Stimulated activated CD4-positive, alpha-beta T cell treated with anti-CD3 and anti-CD28 coated beads, TNF-alpha, amount 100 ng/mL, for 24 hours (primary cell): ENCODE measurements around the gene SLC23A2.
"Not testable (repeated sequence)": the region's sequence is repeated elsewhere in the genome, so short reads cannot be mapped to it uniquely, and the experiment has no call there.

Experiments used
- DNase-seq, 3 experiments: peaks; one replicate each; pipeline ENCODE4 v3.0.0-alpha.2; 2020; ENCODE audit warnings: low read depth in 3 of 3

Gene SLC23A2

DNA sequence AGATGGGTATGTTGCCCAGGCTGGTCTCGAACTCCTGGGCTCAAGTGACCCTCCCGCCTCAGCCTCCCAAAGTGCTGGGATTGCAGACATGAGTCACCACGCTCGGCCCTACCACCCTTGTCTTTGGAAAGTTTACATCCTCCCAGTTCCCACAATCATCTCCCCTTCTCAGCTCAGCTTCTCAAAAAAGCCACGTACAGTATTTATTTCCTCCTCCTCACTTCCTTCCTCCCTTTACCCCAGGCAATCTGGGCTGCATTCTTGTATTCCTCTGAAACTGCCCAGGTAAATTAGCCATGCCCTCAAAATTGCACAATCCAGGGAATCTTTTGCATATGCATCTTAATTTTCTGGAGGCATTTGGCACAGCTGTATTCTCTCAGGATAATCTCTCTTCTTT lies 7.4 kb upstream of the SLC23A2 start:
- DNase-seq: no peak

DNA sequence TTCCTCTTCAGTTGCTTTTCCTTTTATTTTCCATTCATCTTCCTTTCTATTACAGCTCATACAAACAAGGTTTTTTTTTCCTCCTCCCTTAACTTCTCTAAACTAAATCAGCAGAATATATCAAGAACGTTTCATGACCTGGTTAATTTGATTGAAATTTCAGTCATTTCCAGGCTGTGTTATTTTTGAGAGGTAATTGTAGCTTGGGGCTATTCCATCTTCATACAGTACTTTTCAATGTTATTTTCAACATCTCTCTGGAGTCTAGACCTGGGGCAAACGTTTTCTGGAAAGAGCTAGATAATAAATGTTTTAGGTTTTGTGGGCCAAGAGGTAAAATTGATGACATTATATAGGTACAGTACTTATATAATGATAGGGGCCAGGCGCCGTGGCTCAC lies 4.0 kb upstream of the SLC23A2 start:
- DNase-seq: no peak

- DNase-seq: not testable (repeated sequence)
Measured at GRCh38 chr20:5004825-5005224, 3.5 kb upstream of the SLC23A2 start.

DNA sequence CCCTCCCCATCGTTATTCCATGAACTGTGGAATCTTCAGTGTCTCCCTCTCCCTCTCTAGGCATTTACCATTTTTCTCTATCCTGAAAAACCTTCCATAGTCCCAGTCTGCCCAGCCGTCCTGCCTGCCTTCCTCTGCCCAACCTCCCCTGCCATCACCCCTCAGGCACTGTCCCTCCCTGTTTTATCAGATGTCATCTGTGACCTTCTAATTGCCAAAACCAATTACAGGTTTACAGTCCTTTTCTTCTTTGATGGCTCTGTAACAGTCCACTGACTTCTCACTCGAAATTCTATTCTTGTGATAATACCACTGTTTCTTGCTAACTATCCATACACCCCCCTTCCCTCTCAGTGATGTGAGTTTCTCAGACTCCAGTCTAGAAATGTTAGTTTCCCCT lies 2.3 kb upstream of the SLC23A2 start:
- no peak for DNase-seq

DNA sequence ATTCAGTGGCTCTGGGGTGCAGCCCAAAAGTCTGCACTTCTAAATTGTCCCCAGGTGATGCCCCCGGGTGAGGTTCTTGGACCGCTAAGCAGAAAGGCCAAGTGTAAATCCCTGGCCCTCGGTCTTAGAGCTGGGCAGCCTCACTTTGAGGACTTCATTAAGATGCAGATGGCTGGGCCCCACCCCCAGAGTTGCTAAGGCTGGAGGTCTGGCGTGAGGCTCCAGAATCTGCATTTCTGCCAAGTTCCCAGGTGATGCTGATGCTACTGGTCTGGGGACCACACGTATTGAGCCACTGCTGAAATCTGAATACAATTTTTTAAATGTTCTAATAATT lies 735 bp upstream of the SLC23A2 start:
- no peak for DNase-seq

DNA sequence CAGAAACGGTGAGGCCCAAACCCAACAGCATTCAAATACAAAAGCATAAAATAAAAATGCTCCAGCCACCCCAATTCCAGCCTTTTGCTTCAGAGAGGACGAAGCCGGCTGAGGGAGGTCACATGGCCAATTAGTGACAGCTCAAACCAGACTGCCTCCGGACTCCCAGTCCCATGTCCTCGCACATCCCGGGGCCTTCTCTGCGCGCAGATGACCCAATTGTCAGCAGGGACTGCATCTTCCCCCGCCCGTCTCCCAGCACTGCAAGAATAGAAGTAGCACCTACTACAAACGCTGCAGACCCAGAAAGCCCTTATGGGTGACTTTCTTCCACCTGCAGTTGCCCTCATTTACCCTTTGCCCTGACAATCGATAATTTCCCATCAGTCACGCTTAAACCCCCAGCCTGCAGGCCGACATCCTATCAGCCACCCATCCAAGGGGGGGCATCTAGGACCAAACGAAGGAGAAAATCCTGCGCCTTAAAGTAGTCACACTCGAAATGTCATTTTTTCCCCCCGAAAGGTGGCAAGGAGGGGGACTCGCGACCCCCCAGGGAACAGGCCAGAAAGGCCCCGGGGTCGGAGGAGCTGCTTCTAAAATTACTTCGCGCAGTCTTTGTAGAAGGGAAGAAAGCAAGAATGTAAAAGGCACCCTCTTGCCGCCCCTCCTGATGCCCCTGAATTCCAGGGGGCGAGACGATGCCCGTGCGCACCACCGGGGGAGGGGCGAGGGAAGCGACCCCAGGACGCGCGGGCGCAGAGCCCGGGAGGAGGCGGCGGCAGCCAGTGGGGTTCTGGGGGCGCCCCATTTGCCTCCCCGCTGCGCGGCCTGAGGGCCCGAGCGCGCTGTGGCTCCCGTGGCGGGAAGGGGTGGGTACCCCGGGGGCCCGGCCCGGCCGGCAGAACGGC lies 792 bp downstream of the SLC23A2 start:
- peak in 1 of 3 experiments; percentile 10 for DNase-seq

DNA sequence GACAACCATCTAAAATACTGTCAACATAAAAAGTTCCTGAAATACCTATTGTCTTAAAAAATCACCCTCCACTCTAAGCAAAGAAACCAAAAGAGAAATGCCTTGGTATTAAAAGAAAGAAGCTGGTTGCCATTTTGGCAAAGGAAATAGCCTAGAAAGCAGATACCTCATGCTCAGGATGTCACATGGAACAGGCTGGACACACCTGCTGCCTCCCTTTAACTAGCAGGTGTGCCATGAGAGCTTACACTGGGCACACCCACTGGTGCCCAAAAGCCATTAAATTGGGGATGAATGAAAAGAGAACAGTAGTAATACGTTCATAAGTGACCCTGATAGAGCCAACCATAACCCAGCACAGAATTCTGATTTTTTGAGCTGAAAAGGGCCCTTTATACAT lies 1.5 kb downstream of the SLC23A2 start:
- DNase-seq: no peak

DNA sequence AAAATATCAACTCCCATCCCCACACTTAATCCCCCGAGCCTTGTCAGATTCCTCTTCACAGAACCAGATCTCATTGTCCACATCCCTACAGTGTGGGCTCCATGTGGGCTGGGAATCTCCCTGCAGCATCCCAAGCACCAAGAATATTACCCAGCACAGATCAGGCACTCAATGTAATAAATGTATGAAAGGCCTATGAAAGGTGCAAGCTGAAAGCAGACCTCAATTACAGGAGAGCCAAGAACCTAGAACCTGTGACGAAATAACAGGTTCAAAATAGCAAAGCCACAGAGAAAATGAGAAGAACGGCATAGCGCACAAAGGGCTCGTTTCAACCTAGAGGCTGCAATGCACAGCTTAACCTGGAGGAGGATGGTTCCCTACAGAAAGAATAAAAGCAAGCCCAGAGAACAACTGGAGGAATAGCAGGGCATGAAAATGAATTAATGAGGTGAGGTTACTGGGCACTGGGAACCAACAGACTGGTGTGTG lies 3.1 kb downstream of the SLC23A2 start:
- DNase-seq: no peak

DNA sequence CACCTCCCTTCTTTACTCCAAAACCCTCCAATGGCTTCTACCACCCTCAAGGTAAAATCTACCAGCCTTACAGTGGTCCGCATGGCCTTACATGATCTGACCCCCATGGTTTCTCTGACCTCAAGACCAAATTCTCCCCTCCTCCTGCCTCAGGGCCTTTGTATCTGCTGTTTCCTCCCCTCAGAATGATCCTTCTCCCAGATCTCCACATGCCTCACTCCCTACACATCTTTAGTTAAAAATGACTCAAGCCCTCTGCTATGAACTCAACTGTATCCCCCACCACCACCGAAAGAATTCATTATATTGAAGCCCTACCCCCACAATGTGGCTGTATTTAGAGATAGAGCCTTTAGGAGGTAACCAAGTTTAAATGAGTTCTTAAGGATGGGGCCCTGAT lies 4.1 kb downstream of the SLC23A2 start:
- no peak for DNase-seq

DNA sequence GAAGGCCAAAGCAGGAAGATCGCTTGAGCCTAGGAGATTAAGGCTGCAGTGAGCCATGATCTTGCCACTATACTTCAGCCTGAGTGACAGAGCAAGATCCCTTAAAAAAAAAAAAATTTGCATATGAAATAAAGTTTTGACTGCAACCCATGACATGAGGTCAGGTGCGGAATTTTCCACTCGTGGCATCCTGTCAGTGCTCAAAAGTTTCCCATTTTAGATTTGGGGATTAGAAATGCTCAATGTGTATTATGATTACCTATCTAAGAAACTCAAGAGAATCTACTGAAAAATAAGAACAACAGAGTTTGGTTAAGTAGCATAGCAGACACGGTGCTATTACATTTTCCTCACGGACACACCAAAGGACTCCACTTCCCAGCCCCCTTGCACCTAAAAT lies 11.7 kb downstream of the SLC23A2 start:
- peak in 1 of 3 experiments; percentile 29 for DNase-seq

- no peak for DNase-seq
Measured at GRCh38 chr20:4987130-4987529, 14.2 kb downstream of the SLC23A2 start.

GRCh38 chr20:4985658-4986057 lies 15.7 kb downstream of the SLC23A2 start:
- DNase-seq: no peak

- DNase-seq: no peak
Measured at GRCh38 chr20:4982281-4982680, 19.0 kb downstream of the SLC23A2 start.

GRCh38 chr20:4979841-4980410 lies 21.4 kb downstream of the SLC23A2 start:
- DNase-seq: no peak

GRCh38 chr20:4978050-4978918 lies 23.0 kb downstream of the SLC23A2 start:
- DNase-seq: no peak

DNA sequence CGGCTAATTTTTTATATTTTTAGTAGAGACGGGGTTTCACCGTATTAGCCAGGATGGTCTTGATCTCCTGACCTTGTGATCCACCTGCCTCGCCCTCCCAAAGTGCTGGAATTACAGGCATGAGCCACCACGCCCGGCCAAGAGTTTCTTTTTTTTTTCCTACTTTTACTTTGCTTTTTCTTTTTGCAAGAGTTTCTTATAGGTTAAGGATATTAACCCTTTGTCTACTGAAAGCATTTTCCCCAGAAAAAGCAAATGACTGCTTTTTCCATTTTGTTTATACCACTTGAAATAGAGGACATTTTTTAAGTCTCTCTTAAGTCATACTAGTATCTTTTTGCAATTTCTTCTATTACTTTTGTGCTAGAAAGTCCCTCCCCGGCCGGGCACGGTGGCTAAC lies 25.3 kb downstream of the SLC23A2 start:
- DNase-seq: not testable (repeated sequence)

- peak in 2 of 3 experiments; percentile 2 to 42 for DNase-seq
Measured at GRCh38 chr20:4973330-4974097, 27.8 kb downstream of the SLC23A2 start.

GRCh38 chr20:4972506-4973251 lies 28.6 kb downstream of the SLC23A2 start:
- no peak for DNase-seq

GRCh38 chr20:4971064-4971463 lies 30.2 kb downstream of the SLC23A2 start:
- no peak for DNase-seq

GRCh38 chr20:4967752-4968477 lies 33.4 kb downstream of the SLC23A2 start:
- DNase-seq: no peak
